ENCODE results near the gene HOGA1. TPM values are rescaled to one million over a fixed set of nuclear protein-coding genes. Genes with fewer than 3 reads are reported as not detected.

Gene HOGA1
- total RNA-seq, 4 donors from 2014 or later = 0.27 to 11.2 (median 4.1) TPM

DNA sequence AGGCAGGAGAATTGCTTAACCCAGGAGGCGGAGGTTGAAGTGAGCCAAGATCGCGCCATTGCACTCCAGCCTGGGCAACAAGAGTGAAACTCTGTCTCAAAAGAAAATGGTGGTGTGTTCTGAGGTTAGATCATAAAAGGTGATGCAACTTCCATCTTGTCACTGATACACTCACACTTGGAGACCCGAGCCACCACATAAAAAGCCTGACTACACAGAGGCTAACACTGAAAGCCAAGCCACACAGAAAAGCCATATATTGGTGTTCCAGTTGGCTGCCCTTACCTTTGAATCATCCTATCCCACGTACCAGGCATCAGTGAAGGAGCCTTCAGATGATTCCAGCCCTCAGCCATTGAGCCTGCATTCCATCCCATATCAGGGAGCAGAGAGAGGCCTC, 45.1 kb downstream of the HOGA1 start:
- DNase-seq = no peak
- ATAC-seq = no peak
- Histone ChIP-seq H3K36me3 (no peaks in the 10 kb centered on the region), H3K4me1 (peaks cover 8% of the 10 kb centered on the region in 2 donors), H3K4me3 (no peak overlapping the region), H3K27me3 (no peaks in the 10 kb centered on the region), H3K27ac (no peak overlapping the region), H3K9me3 (no peaks in the 10 kb centered on the region)
- intact Hi-C loops (cut with DNase I; ENCODE audit: low total_unique reads) (no loop called here), in situ Hi-C loops (cut with MboI; ENCODE audit: low sequenced_read_pairs in 4 of 4) (no loop called here)
- TF ChIP-seq POLR2A (IDR thresholded peaks at IDR 0.05) = no peak
- no peak for TF ChIP-seq CTCF (IDR thresholded peaks at IDR 0.05 in 4 of 5, conservative IDR thresholded peaks at IDR 0.05 in 1 of 5)

- DNase-seq (no peak), ATAC-seq (no peak)
- TF ChIP-seq CTCF (IDR thresholded peaks at IDR 0.05 in 4 of 5, conservative IDR thresholded peaks at IDR 0.05 in 1 of 5) = no peak
- no peak for TF ChIP-seq POLR2A (IDR thresholded peaks at IDR 0.05)
- intact Hi-C loops (cut with DNase I; ENCODE audit: low total_unique reads) = loop anchor here (10.0 kb wide), 1 partner anchor 206 kb away; the partner anchor contains the start of gene PGAM1
- in situ Hi-C loops (cut with MboI; ENCODE audit: low sequenced_read_pairs in 4 of 4) = no loop called here
- H3K4me1 ChIP-seq = peaks cover 8% of the 10 kb centered on the region in 2 donors
- no peak overlapping the region for H3K27ac ChIP-seq
- H3K36me3 ChIP-seq = no peaks in the 10 kb centered on the region
- H3K4me3 ChIP-seq = no peak overlapping the region
- no peaks in the 10 kb centered on the region for H3K27me3 ChIP-seq
- H3K9me3 ChIP-seq = no peaks in the 10 kb centered on the region
These were observed 46.9 kb downstream of the HOGA1 start for GRCh38 chr10:97631098-97631497.

- ATAC-seq = peak; percentile 99
These were observed 49.0 kb downstream of the HOGA1 start, which contains the start of gene MORN4 for GRCh38 chr10:97632949-97633884. MORN4 (minus strand) TSS chr10:97633500; CDS start chr10:97619653, 13,847 bp downstream.

GRCh38 chr10:97633921-97634320, 49.7 kb downstream of the HOGA1 start:
- intact Hi-C loops (cut with DNase I; ENCODE audit: low total_unique reads) = loop anchor here (10.0 kb wide), 1 partner anchor 209 kb away; the partner anchor contains the start of gene PGAM1
- DNase-seq = no peak
- peak in 1 of 2 donors; percentile 17 for ATAC-seq
- peak in 2 of 5 experiments; percentile 18 to 21 for TF ChIP-seq CTCF (IDR thresholded peaks at IDR 0.05 in 4 of 5, conservative IDR thresholded peaks at IDR 0.05 in 1 of 5)
- TF ChIP-seq POLR2A (IDR thresholded peaks at IDR 0.05) = no peak
- Histone ChIP-seq H3K36me3 (no peaks in the 10 kb centered on the region), H3K27ac (peak overlapping the region; percentile 69 to 76 (median 74)), H3K27me3 (no peaks in the 10 kb centered on the region), H3K4me3 (peak overlapping the region; percentile 65 to 94 (median 84)), H3K9me3 (no peaks in the 10 kb centered on the region), H3K4me1 (peaks cover 8% of the 10 kb centered on the region in 2 donors)
- in situ Hi-C loops (cut with MboI; ENCODE audit: low sequenced_read_pairs in 4 of 4) = no loop called here

More at GRCh38 chr10:97632949-97633884, 49.0 kb downstream of the HOGA1 start, which contains the start of gene MORN4:
- Histone ChIP-seq H3K36me3 (no peaks in the 10 kb centered on the region), H3K4me1 (peaks cover 8% of the 10 kb centered on the region in 2 donors), H3K27ac (peak within 1 kb of the TSS; percentile 69 to 76 (median 74)), H3K27me3 (no peaks in the 10 kb centered on the region), H3K9me3 (no peaks in the 10 kb centered on the region), H3K4me3 (peak within 1 kb of the TSS; percentile 65 to 94 (median 84))
- DNase-seq = peak; percentile 92 to 93
- in situ Hi-C loops (cut with MboI; ENCODE audit: low sequenced_read_pairs in 4 of 4) = no loop called here
- intact Hi-C loops (cut with DNase I; ENCODE audit: low total_unique reads) = loop anchor here (10.0 kb wide), 1 partner anchor 208 kb away; the partner anchor contains the start of gene PGAM1
- TF ChIP-seq CTCF (IDR thresholded peaks at IDR 0.05 in 4 of 5, conservative IDR thresholded peaks at IDR 0.05 in 1 of 5) = no peak
- no peak for TF ChIP-seq POLR2A (IDR thresholded peaks at IDR 0.05)
